Measurements from ENCODE around the gene MCTP1. TPM values are rescaled to one million over a fixed set of nuclear protein-coding genes. Genes with fewer than 3 reads are reported as not detected.

MCTP1 gene
- total RNA-seq, 1 donor from 2014 or later, result 9.1 TPM

DNA sequence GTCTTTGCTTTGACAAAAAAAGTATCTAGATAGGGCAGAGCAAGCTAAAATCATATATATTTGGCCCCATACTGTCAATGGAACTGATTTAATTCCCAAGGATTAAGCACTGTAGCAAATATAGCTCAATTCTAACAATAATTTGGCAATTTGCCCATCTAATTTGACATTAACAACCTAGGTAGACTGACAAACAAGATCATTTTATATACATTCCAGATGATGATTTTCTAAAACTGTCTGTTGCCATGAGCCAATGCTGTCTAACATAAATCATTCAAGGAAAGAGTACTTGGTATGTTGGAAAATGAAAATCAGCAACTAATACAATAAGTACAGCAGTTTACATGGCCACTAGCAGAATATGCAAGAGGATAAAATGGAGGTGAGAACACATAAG is 32.1 kb downstream of the MCTP1 start:
- TF ChIP-seq, protein P1, sequence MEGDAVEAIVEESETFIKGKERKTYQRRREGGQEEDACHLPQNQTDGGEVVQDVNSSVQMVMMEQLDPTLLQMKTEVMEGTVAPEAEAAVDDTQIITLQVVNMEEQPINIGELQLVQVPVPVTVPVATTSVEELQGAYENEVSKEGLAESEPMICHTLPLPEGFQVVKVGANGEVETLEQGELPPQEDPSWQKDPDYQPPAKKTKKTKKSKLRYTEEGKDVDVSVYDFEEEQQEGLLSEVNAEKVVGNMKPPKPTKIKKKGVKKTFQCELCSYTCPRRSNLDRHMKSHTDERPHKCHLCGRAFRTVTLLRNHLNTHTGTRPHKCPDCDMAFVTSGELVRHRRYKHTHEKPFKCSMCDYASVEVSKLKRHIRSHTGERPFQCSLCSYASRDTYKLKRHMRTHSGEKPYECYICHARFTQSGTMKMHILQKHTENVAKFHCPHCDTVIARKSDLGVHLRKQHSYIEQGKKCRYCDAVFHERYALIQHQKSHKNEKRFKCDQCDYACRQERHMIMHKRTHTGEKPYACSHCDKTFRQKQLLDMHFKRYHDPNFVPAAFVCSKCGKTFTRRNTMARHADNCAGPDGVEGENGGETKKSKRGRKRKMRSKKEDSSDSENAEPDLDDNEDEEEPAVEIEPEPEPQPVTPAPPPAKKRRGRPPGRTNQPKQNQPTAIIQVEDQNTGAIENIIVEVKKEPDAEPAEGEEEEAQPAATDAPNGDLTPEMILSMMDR (IDR thresholded peaks at IDR 0.05; ENCODE audit: unreplicated experiment), result no peak
- Mint-ChIP-seq H3K4me3 (no peak overlapping the region), H3K36me3 (no peaks in the 10 kb centered on the region), H3K9me3 (peaks cover 5% of the 10 kb centered on the region), H3K27me3 (ENCODE audit: low read depth) (peaks cover 4% of the 10 kb centered on the region), H3K4me1 (peaks cover 6% of the 10 kb centered on the region), H3K27ac (no peak overlapping the region)
- no peak for DNase-seq (ENCODE audit: low spot score in 2 of 2, unreplicated experiment in 2 of 2)

DNA sequence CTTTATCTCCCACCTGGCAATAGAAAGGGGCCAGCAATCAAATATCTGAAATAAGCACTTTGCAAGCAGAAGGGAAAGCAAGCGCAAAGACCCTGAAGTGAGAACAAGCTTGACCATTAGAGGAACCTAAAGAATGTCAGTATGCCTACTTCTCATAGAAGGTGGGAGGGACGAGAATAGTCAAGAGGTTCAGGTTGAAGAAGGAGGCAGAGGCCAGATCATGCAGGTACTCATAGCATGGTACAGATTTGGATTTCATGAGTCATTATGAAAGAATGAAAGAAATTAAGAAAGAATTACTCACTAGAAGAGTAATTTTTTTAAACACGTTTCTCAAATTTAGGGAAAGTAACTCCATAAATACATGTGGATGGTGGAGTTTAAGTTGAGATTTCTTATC is 33.7 kb downstream of the MCTP1 start:
- Mint-ChIP-seq H3K9me3 (peaks cover 5% of the 10 kb centered on the region), H3K4me1 (peaks cover 6% of the 10 kb centered on the region), H3K27me3 (ENCODE audit: low read depth) (peaks cover 3% of the 10 kb centered on the region), H3K4me3 (no peak overlapping the region), H3K27ac (no peak overlapping the region), H3K36me3 (no peaks in the 10 kb centered on the region)
- DNase-seq (ENCODE audit: low spot score in 2 of 2, unreplicated experiment in 2 of 2), result no peak
- TF ChIP-seq, protein P1 (IDR thresholded peaks at IDR 0.05; ENCODE audit: unreplicated experiment), result no peak

DNA sequence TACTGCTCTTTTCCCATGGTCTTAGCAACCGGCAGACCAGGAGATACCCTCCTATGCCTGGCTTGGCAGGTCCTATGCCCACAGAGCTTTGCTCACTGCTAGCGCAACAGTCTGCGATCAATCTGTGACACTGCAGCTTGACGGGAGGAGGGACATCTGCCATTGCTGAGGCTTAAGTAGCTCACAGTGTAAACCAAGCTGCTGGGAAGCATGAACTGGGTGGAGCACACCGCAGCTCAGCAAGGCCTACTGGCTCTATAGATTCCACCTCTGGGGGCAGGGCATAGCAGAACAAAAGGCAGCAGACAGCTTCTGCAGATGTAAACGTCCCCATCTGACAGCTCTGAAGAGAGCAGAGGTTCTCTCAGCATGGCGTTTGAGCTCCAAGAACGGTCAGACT is 40.4 kb downstream of the MCTP1 start:
- TF ChIP-seq, protein P1 (IDR thresholded peaks at IDR 0.05; ENCODE audit: unreplicated experiment), result no peak
- Mint-ChIP-seq H3K9me3 (peaks cover 5% of the 10 kb centered on the region), H3K27me3 (ENCODE audit: low read depth) (no peaks in the 10 kb centered on the region), H3K4me3 (no peak overlapping the region), H3K27ac (no peak overlapping the region), H3K36me3 (no peaks in the 10 kb centered on the region), H3K4me1 (no peaks in the 10 kb centered on the region)
- no peak for DNase-seq (ENCODE audit: low spot score in 2 of 2, unreplicated experiment in 2 of 2)

DNA sequence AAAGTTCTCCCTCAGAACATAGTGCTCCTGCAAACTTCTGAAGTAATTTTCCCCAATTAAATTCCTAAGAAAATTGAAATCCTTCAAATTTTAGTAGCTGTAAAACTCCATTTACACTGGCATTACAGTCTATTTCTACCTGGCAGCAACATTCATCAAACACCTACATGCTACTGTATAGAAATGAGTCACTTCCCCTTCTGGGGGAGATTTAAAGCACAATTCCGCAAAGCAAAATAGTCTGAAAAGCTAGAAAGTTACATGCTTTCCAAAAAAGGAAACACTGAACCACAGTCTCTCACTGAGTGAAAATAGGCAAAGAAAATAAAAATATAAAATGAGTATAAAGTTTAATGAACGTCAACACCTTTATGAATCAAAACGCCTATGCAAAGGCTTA is 43.3 kb downstream of the MCTP1 start:
- H3K36me3 Mint-ChIP-seq, result no peaks in the 10 kb centered on the region
- no peak for DNase-seq (ENCODE audit: low spot score in 2 of 2, unreplicated experiment in 2 of 2)
- no peaks in the 10 kb centered on the region for H3K4me1 Mint-ChIP-seq
- H3K4me3 Mint-ChIP-seq, result no peak overlapping the region
- no peaks in the 10 kb centered on the region for H3K27me3 Mint-ChIP-seq (ENCODE audit: low read depth)
- TF ChIP-seq, protein P1 (IDR thresholded peaks at IDR 0.05; ENCODE audit: unreplicated experiment), result no peak
- no peak overlapping the region for H3K27ac Mint-ChIP-seq
- H3K9me3 Mint-ChIP-seq, result no peaks in the 10 kb centered on the region

DNA sequence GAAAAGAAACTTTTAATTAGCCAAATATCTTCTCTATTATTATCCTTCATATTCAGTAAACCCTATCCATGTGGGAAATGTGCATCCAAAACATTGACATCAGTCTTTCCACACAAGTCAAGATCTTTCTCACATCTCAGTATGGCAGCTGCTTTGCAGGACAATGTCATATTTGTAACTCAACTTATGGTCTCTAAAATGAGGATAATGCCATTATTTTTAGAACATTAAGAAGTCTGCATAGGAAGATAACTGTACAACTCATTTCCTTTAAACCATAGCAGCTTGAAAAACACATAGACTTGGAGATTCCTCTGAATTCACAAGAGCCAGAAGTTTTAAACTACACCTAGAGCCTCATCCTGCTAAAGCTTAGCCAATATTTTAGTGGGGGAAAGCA is 43.7 kb downstream of the MCTP1 start:
- TF ChIP-seq, protein P1 (IDR thresholded peaks at IDR 0.05; ENCODE audit: unreplicated experiment), result no peak
- H3K27me3 Mint-ChIP-seq (ENCODE audit: low read depth), result no peaks in the 10 kb centered on the region
- no peaks in the 10 kb centered on the region for H3K9me3 Mint-ChIP-seq
- no peak for DNase-seq (ENCODE audit: low spot score in 2 of 2, unreplicated experiment in 2 of 2)
- H3K27ac Mint-ChIP-seq, result no peak overlapping the region
- H3K4me3 Mint-ChIP-seq, result no peak overlapping the region
- no peaks in the 10 kb centered on the region for H3K36me3 Mint-ChIP-seq
- no peaks in the 10 kb centered on the region for H3K4me1 Mint-ChIP-seq
